OCI-LY3 (cell line): ENCODE results near the gene FRYL.

Source experiments
- EZH2phosphoT487 ChIP-seq: fragments of 200-600 bp; shearing (Covaris generic); IDR thresholded peaks from 2 replicates; pipeline ENCODE4 v1.6.1; 2018; ENCODE audit warnings: antibody characterized with exemption, mixed run types, low read depth
- TF ChIP-seq, protein P1 (sequence below): fragments of 200-600, 300-600 bp; sonication (generic); IDR thresholded peaks from 2 replicates; pipeline ENCODE4 v1.5.1; 2014; ENCODE audit warnings: antibody characterized with exemption, low read length, low read depth

DNA sequence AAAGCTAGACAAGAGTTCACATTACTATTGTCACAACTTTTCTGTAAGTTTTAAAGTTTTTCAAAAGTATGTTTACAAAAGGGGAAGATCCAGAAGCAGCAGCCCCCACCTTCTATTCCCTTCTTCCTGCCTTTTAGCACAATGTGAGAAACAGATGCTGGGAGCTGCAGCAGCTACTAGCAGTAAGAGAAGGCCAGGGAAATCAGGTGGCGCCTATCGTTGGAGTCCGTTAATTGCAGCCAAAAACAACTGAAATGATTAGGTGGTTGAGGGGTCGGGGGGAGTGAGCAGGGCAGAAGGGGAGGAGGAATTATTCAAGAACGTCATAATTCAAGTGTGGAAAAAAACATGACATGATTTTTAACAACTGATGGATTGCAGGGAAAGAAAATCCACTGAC lies 27.4 kb downstream of the FRYL start:
- TF ChIP-seq, protein P1, sequence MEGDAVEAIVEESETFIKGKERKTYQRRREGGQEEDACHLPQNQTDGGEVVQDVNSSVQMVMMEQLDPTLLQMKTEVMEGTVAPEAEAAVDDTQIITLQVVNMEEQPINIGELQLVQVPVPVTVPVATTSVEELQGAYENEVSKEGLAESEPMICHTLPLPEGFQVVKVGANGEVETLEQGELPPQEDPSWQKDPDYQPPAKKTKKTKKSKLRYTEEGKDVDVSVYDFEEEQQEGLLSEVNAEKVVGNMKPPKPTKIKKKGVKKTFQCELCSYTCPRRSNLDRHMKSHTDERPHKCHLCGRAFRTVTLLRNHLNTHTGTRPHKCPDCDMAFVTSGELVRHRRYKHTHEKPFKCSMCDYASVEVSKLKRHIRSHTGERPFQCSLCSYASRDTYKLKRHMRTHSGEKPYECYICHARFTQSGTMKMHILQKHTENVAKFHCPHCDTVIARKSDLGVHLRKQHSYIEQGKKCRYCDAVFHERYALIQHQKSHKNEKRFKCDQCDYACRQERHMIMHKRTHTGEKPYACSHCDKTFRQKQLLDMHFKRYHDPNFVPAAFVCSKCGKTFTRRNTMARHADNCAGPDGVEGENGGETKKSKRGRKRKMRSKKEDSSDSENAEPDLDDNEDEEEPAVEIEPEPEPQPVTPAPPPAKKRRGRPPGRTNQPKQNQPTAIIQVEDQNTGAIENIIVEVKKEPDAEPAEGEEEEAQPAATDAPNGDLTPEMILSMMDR, result no peak
- no peak for TF ChIP-seq EZH2phosphoT487
